LNCAP (cell line): ENCODE results near the gene P3H4.

ENCODE experiments used
- TF ChIP-seq, protein P1 (sequence below): fragments of 450-650 bp; IDR thresholded peaks from 2 replicates; pipeline ENCODE4 v1.5.1; 2017; ENCODE audit warnings: mild to moderate bottlenecking

Gene P3H4

GRCh38 chr17:41822216-41823140, 10.7 kb upstream of the P3H4 start:
- TF ChIP-seq, protein P1, sequence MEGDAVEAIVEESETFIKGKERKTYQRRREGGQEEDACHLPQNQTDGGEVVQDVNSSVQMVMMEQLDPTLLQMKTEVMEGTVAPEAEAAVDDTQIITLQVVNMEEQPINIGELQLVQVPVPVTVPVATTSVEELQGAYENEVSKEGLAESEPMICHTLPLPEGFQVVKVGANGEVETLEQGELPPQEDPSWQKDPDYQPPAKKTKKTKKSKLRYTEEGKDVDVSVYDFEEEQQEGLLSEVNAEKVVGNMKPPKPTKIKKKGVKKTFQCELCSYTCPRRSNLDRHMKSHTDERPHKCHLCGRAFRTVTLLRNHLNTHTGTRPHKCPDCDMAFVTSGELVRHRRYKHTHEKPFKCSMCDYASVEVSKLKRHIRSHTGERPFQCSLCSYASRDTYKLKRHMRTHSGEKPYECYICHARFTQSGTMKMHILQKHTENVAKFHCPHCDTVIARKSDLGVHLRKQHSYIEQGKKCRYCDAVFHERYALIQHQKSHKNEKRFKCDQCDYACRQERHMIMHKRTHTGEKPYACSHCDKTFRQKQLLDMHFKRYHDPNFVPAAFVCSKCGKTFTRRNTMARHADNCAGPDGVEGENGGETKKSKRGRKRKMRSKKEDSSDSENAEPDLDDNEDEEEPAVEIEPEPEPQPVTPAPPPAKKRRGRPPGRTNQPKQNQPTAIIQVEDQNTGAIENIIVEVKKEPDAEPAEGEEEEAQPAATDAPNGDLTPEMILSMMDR = no peak

DNA sequence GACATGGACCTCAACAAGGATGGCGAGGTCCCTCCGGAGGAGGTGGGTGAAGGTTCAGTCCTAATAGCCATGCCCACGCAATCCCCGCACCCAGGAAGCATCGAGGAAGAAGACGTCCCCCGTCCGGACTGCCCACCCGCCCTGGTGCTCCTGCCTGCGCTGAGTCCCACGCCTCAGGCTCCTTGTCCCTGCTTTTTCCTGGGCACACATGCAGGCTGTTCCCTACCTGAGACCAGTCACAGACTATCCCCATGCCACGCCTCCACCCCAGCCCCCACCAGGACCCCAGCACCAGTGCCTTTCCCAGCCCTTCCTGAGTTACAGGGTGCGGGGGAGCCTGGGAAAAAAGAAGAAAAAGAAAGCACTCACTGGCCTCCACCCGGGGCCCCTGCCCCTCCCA, 10.0 kb upstream of the P3H4 start:
- TF ChIP-seq, protein P1 = no peak

- TF ChIP-seq, protein P1 = no peak
Observed at GRCh38 chr17:41818024-41818423, 6.3 kb upstream of the P3H4 start.

- TF ChIP-seq, protein P1 = no peak
Observed at GRCh38 chr17:41816637-41817320, 5.0 kb upstream of the P3H4 start.

DNA sequence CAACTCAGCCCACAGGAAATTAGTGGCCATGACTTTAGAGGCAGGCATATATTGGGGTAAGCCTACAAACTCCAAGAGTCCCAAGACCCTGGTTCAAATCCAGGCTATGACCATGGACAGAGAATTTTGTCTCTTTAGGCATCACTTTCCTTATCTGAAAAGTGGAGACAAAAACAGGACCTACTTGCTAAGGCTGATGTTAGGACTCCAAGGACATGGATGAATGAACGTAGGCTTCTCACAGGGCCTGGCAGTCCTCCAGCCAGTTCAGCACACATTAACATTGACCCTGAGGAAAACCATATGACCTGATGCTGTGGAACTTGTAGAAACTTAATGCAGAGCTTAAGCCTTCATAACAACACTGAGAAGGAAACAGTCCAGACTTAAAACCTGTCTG, 2.4 kb upstream of the P3H4 start:
- TF ChIP-seq, protein P1 = no peak

GRCh38 chr17:41813699-41814124, 2.0 kb upstream of the P3H4 start:
- TF ChIP-seq, protein P1 = no peak

DNA sequence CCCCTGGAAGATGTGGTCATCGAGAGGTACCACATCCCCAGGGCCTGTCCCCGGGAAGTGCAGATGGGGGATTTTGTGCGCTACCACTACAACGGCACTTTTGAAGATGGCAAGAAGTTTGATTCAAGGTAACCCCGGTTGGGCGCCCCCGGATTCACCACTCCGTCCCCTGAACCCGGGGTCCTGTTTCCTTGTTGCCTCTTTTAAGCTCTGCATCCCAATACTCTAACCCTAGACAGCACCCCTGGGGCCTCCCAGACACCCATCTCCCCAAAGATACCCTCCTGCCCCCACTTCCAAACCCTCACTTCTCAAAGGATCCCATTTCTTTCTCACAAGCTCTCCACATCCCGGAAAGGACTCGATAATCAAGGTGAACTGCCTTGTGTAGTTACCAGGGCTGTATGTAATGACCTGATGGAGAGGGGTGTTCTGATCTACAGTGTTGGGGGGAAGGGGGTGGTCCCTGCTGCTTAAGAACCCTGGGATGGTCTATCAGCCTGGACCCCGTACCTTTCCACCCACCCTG, 1.5 kb upstream of the P3H4 start:
- TF ChIP-seq, protein P1 = no peak
